HEK293T (cell line): Measurements from ENCODE around the gene TPD52L3.

ENCODE experiments used
- CTCF ChIA-PET: fragments of 350-600 bp; formaldehyde crosslinking; extraction: SDS; loops from one replicate; lab custom pipeline; 2021; ENCODE audit warnings: antibody characterized with exemption, inconsistent platforms; lab: Yijun Ruan, JAX
- POLR2A ChIA-PET: fragments of 350-600 bp; formaldehyde crosslinking; extraction: SDS; loops from one replicate; lab custom pipeline; 2020; ENCODE audit warnings: antibody characterized with exemption, inconsistent platforms; lab: Yijun Ruan, JAX
- DNase-seq: peaks from one replicate; pipeline ENCODE4 v3.0.0; 2012; ENCODE audit warnings: mixed read lengths; ENCODE audit errors: extremely low spot score
- ARNT ChIP-seq: fragments of 450-650 bp; IDR thresholded peaks from 2 replicates; pipeline ENCODE4 v1.6.1; 2017; ENCODE audit warnings: mild to moderate bottlenecking
- BHLHE40 ChIP-seq: fragments of 450-650 bp; IDR thresholded peaks from 2 replicates; pipeline ENCODE4 v1.6.1; 2016; ENCODE audit warnings: mild to moderate bottlenecking, moderate library complexity, borderline replicate concordance
- CTBP1 ChIP-seq: fragments of 450-650 bp; IDR thresholded peaks from 2 replicates; pipeline ENCODE4 v1.6.1; 2016; ENCODE audit warnings: borderline replicate concordance
- ELF4 ChIP-seq: fragments of 450-650 bp; IDR thresholded peaks from 2 replicates; pipeline ENCODE4 v1.6.1; 2017; ENCODE audit warnings: antibody characterized with exemption
- FOXA1 ChIP-seq: fragments of 450-650 bp; IDR thresholded peaks from 2 replicates; pipeline ENCODE4 v1.6.1; 2016; ENCODE audit warnings: mild to moderate bottlenecking
- FOXK2 ChIP-seq: fragments of 450-650 bp; IDR thresholded peaks from 2 replicates; pipeline ENCODE4 v1.6.1; 2016; ENCODE audit warnings: mild to moderate bottlenecking
- FOXM1 ChIP-seq: fragments of 450-650 bp; IDR thresholded peaks from 2 replicates; pipeline ENCODE4 v1.6.1; 2017; ENCODE audit warnings: mild to moderate bottlenecking, borderline replicate concordance
- HDGF ChIP-seq: fragments of 450-650 bp; IDR thresholded peaks from 2 replicates; pipeline ENCODE4 v1.6.1; 2017; ENCODE audit warnings: antibody characterized with exemption, borderline replicate concordance
- L3MBTL2 ChIP-seq: fragments of 450-650 bp; conservative IDR thresholded peaks from 2 replicates; pipeline ENCODE4 v1.6.1; 2016; ENCODE audit warnings: mild to moderate bottlenecking
- LEF1 ChIP-seq: fragments of 450-650 bp; IDR thresholded peaks from 2 replicates; pipeline ENCODE4 v1.6.1; 2017; ENCODE audit warnings: mild to moderate bottlenecking, borderline replicate concordance
- NFRKB ChIP-seq: fragments of 450-650 bp; IDR thresholded peaks from 2 replicates; pipeline ENCODE4 v1.6.1; 2016; ENCODE audit warnings: mild to moderate bottlenecking, moderate library complexity
- SP1 ChIP-seq: fragments of 450-650 bp; IDR thresholded peaks from 2 replicates; pipeline ENCODE4 v1.6.1; 2017
- SUZ12 ChIP-seq: fragments of 450-650 bp; IDR thresholded peaks from 2 replicates; pipeline ENCODE4 v1.6.1; 2016; ENCODE audit warnings: mild to moderate bottlenecking
- TARDBP ChIP-seq: fragments of 450-650 bp; IDR thresholded peaks from 2 replicates; pipeline ENCODE4 v1.6.1; 2016
- ZNF384 ChIP-seq: fragments of 450-650 bp; IDR thresholded peaks from 2 replicates; pipeline ENCODE4 v1.6.1; 2016
- TF ChIP-seq, protein P1 (sequence below): fragments of 450-650 bp; IDR thresholded peaks from 2 replicates; pipeline ENCODE4 v1.6.1; 2016

TPD52L3 gene

DNA sequence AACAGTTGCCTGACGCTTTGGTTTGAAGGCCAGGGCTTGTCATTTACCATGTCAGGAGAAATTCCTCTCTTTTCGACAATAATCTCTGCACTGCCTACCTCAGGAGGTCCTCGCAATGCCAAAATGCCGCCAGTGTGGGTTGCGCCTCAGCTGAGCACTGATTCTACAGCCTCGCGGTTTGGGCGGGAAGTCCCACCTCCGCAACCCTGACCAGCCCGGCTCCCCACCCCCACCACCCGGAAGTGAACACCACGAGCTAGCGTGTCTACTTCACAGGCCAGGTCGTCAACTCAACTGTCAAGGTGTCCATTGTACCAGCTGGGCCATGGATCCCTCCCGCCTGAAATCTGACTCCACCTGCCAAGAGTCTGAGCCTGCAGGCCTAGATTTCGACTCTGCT is at the start of gene TPD52L3:
Gene TPD52L3, plus strand, starts transcription at position 273 of the 400 bp plus-strand sequence. CDS start 221 bp downstream, outside the sequence.
- TF ChIP-seq FOXK2 (no peak), CTBP1 (no peak), ZNF384 (no peak), L3MBTL2 (no peak), ELF4 (no peak), SP1 (no peak), NFRKB (no peak), HDGF (no peak), BHLHE40 (no peak), FOXA1 (no peak), TARDBP (no peak), ARNT (no peak)
- TF ChIP-seq, protein P1, sequence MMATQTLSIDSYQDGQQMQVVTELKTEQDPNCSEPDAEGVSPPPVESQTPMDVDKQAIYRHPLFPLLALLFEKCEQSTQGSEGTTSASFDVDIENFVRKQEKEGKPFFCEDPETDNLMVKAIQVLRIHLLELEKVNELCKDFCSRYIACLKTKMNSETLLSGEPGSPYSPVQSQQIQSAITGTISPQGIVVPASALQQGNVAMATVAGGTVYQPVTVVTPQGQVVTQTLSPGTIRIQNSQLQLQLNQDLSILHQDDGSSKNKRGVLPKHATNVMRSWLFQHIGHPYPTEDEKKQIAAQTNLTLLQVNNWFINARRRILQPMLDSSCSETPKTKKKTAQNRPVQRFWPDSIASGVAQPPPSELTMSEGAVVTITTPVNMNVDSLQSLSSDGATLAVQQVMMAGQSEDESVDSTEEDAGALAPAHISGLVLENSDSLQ = no peak
- POLR2A ChIA-PET = no interaction called here

GRCh38 chr9:6301858-6302257 is 26.3 kb upstream of the TPD52L3 start:
- ChIA-PET CTCF (no interaction called here), POLR2A (no interaction called here)
- no peak for DNase-seq
- TF ChIP-seq ZNF384 = no peak
- TF ChIP-seq FOXA1 = no peak
- TF ChIP-seq ELF4 = no peak
- TF ChIP-seq LEF1 = no peak
- TF ChIP-seq L3MBTL2 = no peak
- TF ChIP-seq FOXM1 = no peak
- no peak for TF ChIP-seq ARNT
- no peak for TF ChIP-seq SP1
- TF ChIP-seq, protein P1 = no peak
- TF ChIP-seq BHLHE40 = no peak
- TF ChIP-seq NFRKB = no peak
- TF ChIP-seq FOXK2 = no peak
- TF ChIP-seq CTBP1 = no peak
- TF ChIP-seq HDGF = no peak
- TF ChIP-seq SUZ12 = no peak
- TF ChIP-seq TARDBP = no peak

More for the DNA sequence above, at the start of gene TPD52L3:
- DNase-seq = no peak
- CTCF ChIA-PET = no interaction called here

DNA sequence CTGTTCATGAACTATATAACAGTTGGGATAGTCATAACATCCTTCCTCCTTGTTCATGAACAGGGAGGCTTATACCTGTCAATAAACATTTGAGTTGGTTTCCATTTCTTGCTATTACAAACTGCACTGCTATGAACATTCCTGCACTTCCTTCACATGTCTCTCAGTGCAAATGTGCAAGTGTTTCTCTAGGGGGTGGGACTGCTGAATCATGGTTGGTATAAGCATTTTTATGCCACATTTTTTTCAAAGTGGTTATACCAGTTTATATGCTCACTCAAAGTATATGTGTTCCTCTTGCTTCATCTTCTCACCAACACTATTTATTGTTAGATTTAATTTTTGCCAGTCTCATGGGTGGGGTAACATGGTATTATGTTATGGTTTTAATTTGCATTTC is 25.8 kb upstream of the TPD52L3 start:
- ChIA-PET CTCF (no interaction called here), POLR2A (no interaction called here)
- TF ChIP-seq ELF4 (no peak), L3MBTL2 (no peak)
- TF ChIP-seq, protein P1 = no peak
- no peak for DNase-seq

GRCh38 chr9:6304232-6304631 is 23.9 kb upstream of the TPD52L3 start:
- CTCF ChIA-PET = no interaction called here

GRCh38 chr9:6305954-6306563 is 22.1 kb upstream of the TPD52L3 start:
- CTCF ChIA-PET = interaction anchor here (1.0 to 1.8 kb wide), 5 partner anchors 19 to 420 kb away, joined by 3 to 12 read pairs (median 7); no protein-coding TSS in a partner anchor
- POLR2A ChIA-PET = no interaction called here
- TF ChIP-seq BHLHE40 = no peak
- TF ChIP-seq ARNT = no peak
- no peak for TF ChIP-seq ELF4
- TF ChIP-seq L3MBTL2 = no peak
- no peak for TF ChIP-seq TARDBP
- no peak for TF ChIP-seq NFRKB
- TF ChIP-seq ZNF384 = no peak
- TF ChIP-seq CTBP1 = no peak
- TF ChIP-seq LEF1 = no peak
- TF ChIP-seq SP1 = no peak
- no peak for TF ChIP-seq FOXA1
- DNase-seq = peak; percentile 16

More at GRCh38 chr9:6304232-6304631, 23.9 kb upstream of the TPD52L3 start:
- DNase-seq = no peak
- POLR2A ChIA-PET = no interaction called here
- TF ChIP-seq BHLHE40 = no peak
- TF ChIP-seq TARDBP = no peak
- no peak for TF ChIP-seq FOXK2
- no peak for TF ChIP-seq ZNF384
- no peak for TF ChIP-seq FOXM1
- TF ChIP-seq CTBP1 = no peak
- TF ChIP-seq, protein P1 = no peak
- no peak for TF ChIP-seq NFRKB
- TF ChIP-seq LEF1 = no peak

- CTCF ChIA-PET = no interaction called here
- TF ChIP-seq FOXK2 (no peak), CTBP1 (no peak), L3MBTL2 (no peak), TARDBP (no peak), LEF1 (no peak), FOXM1 (no peak), ELF4 (no peak), HDGF (no peak), NFRKB (no peak)
- TF ChIP-seq, protein P1 = no peak
- POLR2A ChIA-PET = no interaction called here
Measured at GRCh38 chr9:6307551-6308096, 20.6 kb upstream of the TPD52L3 start.

More at GRCh38 chr9:6307551-6308096, 20.6 kb upstream of the TPD52L3 start:
- DNase-seq = no peak
